HG02970 (cell line): ENCODE results near the gene MCM9.

Experiments used
- ATAC-seq: cut with Tn5 transposase; IDR thresholded peaks from one replicate; pipeline ENCODE4 v1.9.1; 2021; ENCODE audit warnings: mild to moderate bottlenecking, moderate library complexity, moderate number of reproducible peaks; ENCODE audit not compliant: unreplicated experiment, low FRiP score

MCM9 gene

GRCh38 chr6:118934461-118935330, at the start of gene MCM9:
Gene MCM9, minus strand, starts transcription at chr6:118935159. Its CDS starts 3,436 bp downstream, at chr6:118931723.
- peak; percentile 98 for ATAC-seq

- no peak for ATAC-seq
Measured at GRCh38 chr6:118984342-118984741, 49.4 kb upstream of the MCM9 start.

GRCh38 chr6:118982575-118982911, 47.6 kb upstream of the MCM9 start:
- no peak for ATAC-seq

DNA sequence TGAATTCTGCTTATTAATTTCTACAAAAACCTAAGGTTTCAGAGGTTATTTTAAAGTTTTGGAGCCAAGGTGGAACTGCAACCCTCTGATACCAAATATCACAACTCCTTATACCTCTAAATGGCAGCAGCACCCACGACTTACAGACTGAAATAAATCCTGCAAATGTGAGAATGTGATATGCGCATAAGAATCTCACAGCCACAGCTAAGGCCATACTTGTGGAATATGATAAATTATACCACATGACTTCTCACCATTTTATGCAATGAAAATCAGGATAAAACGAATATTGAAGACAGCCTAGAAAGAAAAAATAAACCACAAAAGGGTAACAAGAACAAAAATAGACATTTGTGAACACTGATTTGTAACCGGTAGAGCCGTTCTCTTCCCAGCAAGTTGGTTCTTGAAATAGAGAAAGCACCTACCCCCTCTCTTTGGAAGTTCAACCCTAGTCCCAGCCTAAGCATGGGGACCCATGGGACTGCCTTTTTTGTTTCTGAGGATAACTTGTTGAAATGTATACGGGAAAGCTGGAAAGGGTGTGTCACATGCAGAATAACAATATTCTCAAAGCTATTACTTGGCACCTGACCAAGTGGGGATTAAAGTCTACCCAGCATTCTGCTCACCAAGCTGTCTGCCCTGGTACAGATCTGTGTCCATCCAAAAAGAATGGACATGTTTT, 47.1 kb upstream of the MCM9 start:
- ATAC-seq: no peak

- no peak for ATAC-seq
Measured at GRCh38 chr6:118980063-118980462, 45.1 kb upstream of the MCM9 start.

GRCh38 chr6:118974790-118975189, 39.8 kb upstream of the MCM9 start:
- no peak for ATAC-seq

DNA sequence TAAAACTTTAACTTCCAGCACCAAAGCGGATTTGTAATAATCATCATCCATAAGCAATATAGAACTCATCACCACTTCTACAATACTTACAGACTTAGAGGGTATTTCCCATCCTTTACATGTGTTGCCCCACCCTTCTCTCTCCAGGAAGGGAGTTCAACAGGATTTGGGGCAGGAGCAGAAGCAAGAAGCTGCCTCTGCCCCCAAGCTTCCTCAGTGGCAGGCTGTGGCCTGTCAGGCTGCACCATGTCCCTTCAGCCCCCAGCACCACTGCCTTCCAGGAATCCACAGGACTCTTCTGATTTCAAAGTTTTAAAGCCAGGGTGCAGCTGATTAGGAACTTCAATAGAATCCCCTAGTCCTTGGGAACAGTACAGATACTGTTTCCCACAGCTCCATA, 36.7 kb upstream of the MCM9 start:
- ATAC-seq: no peak

- ATAC-seq: no peak
Measured at GRCh38 chr6:118970866-118971265, 35.9 kb upstream of the MCM9 start.

GRCh38 chr6:118968416-118968815, 33.5 kb upstream of the MCM9 start:
- no peak for ATAC-seq

DNA sequence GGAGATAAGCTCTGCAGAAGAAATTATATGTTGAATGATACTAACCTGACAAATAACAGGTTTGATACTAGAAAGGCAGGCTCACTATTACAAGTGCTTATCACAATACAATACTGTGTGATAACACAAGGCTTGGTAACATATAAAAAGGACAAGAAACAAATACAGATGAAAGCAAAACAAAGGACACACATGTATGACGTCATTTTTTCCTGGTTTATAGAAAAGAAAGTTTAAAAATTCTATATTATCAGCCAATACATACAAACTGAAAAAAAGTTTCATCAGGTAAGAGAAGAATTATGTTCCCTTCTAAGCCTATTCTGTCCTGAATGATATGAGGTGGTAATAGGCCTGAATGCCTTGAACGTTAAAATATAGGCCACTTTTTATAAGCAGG, 32.3 kb upstream of the MCM9 start:
- ATAC-seq: no peak

GRCh38 chr6:118965843-118966370, 30.9 kb upstream of the MCM9 start:
- no peak for ATAC-seq

DNA sequence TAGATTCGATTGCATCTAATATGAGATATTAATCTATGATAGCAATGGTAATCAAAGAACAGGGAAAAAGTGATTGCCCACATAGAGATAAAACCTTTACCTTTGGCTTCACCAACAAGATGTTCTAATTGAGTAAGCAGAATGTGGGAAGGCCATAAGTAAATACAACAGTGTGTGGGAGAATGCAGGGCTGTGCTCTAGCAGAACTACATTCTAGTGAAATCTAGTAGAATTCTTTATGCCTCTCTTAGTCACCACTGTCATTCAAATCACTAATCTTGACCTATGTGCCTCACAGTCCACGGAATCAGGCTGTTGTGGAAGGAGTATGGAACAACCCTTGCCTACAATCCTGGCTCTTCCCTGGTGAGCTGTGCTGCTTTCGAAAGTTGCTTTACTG, 30.4 kb upstream of the MCM9 start:
- no peak for ATAC-seq

DNA sequence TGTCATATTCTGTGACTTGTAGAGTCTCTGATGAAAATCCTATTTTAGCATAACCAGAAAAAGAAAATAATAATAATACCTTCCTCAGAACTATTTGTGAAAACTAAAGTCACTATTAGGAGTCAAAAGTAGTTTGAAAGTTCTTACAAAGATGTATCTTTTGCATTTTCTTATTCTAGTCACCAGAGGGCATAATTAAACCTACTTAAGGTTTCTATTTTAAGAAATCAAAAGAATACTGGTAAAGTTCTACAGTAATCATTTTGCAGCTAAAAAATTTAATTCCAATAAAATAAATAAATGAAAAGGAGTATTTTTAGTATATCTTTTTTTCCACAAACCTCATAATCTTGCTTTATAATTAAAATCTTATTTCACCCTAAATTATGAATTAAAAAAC, 28.0 kb upstream of the MCM9 start:
- no peak for ATAC-seq

GRCh38 chr6:118959903-118960302, 24.9 kb upstream of the MCM9 start:
- no peak for ATAC-seq

GRCh38 chr6:118953391-118953790, 18.4 kb upstream of the MCM9 start:
- no peak for ATAC-seq

GRCh38 chr6:118952683-118953082, 17.7 kb upstream of the MCM9 start:
- no peak for ATAC-seq

DNA sequence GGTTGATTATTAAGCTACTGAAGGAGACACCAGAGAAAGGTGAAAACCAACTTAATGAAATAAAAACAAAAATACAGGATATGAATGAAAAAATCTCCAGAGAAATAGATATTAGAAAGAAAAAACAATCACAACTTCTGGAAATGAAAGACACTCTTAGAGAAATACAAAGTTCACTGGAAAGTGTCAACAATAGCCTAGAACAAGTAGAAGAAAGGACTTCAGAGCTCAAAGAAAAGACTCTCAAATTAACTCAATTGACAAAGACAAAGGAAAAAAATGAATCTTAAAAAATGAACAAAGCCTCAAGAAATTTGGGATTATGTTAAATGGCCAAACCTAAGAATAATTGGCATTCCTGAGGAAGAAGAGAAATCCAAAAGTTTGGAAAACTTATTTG, 10.3 kb upstream of the MCM9 start:
- ATAC-seq: no peak

DNA sequence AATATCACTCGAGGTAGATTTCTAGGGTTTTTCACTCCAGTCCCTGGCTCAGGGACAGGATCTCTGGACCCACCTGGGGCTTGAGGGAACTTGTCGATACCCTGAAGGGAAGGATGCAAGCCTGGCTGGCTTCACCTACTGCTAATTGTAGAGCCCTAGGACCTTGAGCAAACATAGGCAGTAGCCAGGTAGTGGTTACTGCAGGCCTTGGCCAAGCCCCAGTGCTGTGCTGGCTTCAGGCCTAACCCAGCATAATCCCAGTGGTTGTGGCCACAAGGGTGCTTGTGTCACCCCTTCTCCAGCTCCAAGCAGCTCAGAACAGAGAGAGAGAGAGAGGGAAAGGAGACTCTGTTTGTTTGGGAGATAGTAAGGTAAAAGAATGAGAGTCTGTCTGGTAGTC, 5.8 kb upstream of the MCM9 start:
- ATAC-seq: no peak

GRCh38 chr6:118939683-118940082, 4.7 kb upstream of the MCM9 start:
- ATAC-seq: no peak

DNA sequence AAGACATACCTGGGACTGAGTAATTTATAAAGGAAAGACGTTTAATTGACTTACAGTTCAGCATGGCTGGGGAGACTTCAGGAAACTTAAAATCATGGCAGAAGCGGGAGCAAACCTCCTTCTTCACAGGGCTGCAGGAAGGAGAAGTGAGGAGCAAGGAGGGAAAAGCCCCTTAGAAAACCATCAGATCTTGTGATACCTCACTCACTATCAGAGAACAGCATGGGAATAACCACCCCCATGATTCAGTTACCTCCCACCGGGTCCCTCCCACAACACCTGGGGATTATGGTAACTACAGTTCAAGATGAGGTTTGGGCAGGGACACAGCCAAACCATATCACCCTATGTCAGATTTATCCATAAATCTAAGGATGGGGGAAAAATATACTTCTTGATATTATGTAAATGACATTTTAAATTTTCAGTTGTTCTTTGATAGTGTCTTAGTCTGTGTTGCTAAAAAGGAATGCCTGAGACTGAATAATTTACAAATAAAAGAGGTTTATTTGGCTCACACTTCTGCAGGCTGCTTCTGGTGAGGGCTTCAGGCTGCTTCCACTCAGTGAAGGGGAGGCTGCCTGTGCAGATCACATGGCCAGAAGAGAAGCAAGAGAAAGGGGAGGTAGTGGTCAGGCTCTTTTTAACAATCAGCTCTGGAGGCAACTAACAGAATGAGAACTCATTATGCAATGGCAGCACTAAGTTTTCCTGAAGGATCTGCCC, 1.2 kb upstream of the MCM9 start:
- ATAC-seq: no peak

DNA sequence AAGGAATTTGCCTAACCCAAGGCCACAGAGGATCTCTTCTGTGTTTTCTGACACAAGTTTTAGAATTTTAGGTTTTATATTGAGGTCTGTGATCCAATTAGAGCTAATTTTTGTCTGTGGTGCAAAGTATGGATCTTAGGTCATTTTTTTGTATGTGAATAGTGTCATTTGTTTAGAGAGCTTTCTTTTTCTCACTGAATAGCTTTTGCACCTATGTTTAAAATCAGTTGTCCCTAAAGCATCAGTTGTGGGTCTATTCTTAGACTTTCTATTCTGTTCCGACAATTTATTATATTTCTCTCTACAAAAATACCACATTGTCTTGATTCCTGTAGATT, 341 bp upstream of the MCM9 start:
- ATAC-seq: no peak
